ENCODE data around the gene SHPK.

DNA sequence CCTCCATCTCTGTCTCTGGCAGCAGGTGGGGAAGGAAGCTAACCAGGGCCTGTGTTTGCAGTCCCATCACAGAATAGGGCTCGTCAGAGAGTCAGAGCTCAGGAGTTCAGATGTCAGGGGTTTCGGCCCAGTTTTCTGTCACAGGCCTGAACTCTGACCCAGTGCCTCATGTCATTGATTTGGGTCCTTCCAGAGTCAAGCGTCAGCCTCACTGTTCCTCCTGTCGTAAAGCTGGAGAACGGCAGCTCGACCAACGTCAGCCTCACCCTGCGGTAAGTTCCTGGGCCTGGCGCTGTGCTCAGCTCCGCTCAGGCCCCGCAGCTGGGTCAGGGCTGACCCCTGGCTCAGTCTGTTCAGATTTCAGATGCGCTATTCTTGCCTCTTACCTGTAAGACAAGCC is 11.2 kb upstream of the SHPK start:
- TF ChIP-seq, protein P1, sequence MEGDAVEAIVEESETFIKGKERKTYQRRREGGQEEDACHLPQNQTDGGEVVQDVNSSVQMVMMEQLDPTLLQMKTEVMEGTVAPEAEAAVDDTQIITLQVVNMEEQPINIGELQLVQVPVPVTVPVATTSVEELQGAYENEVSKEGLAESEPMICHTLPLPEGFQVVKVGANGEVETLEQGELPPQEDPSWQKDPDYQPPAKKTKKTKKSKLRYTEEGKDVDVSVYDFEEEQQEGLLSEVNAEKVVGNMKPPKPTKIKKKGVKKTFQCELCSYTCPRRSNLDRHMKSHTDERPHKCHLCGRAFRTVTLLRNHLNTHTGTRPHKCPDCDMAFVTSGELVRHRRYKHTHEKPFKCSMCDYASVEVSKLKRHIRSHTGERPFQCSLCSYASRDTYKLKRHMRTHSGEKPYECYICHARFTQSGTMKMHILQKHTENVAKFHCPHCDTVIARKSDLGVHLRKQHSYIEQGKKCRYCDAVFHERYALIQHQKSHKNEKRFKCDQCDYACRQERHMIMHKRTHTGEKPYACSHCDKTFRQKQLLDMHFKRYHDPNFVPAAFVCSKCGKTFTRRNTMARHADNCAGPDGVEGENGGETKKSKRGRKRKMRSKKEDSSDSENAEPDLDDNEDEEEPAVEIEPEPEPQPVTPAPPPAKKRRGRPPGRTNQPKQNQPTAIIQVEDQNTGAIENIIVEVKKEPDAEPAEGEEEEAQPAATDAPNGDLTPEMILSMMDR (IDR thresholded peaks at IDR 0.05), result peak in 1 of 4 donors; percentile 7
- no peak for TF ChIP-seq POLR2A (IDR thresholded peaks at IDR 0.05)
